ENCODE data around the gene TRAK2. TPM values are rescaled to one million over a fixed set of nuclear protein-coding genes. Genes with fewer than 3 reads are reported as not detected.
"Not testable (repeated sequence)": the region's sequence is repeated elsewhere in the genome, so short reads cannot be mapped to it uniquely, and the experiment has no call there.

TRAK2 gene
- total and polyA plus RNA-seq, 2 donors (not counting 1 experiment from before 2014, with no cell fraction given), result 73.2 to 81.1 TPM

DNA sequence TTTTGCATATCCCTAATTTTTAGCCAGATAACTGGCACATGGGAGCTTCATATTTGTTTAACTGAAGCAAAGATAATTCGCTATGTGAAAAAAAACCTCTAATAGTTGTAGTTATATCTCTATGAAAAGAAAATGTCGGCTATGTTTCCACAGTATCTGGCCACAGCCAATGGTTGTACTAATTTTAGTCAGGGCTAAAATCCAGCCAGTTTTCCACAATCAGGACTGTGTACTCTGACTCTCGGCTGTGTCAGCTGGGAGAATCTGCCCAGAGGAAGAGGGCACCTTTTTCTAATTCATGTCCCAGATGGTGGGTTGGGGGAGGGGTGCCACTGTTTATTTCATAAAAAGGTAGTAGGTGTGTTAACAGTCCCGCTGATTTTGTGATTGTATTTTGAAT lies 39.0 kb upstream of the TRAK2 start:
- Histone ChIP-seq H3K79me2 (ENCODE audit: control insufficient read depth, insufficient read depth, low read length) (no peaks in the 10 kb centered on the region), H3K27ac (ENCODE audit: insufficient read depth, low read length) (no peak overlapping the region), H3K4me3 (replicated peaks in 1 of 4; ENCODE audit: control extremely low read depth in 1 of 4, insufficient read depth in 1 of 4, low read depth in 3 of 4, low read length in 4 of 4) (no peak overlapping the region), H3K9me3 (ENCODE audit: control insufficient read depth, insufficient read depth, low read depth, low read length) (no peaks in the 10 kb centered on the region), H3K4me2 (ENCODE audit: extremely low read depth, insufficient read depth, low read length) (no peak overlapping the region), H3K4me1 (ENCODE audit: control insufficient read depth, extremely low read depth, insufficient read depth, low read length) (no peaks in the 10 kb centered on the region), H3K27me3 (ENCODE audit: control insufficient read depth, insufficient read depth, low read length) (no peaks in the 10 kb centered on the region), H2AFZ (ENCODE audit: low read length) (no peak overlapping the region), H3K36me3 (ENCODE audit: control insufficient read depth, insufficient read depth, low read length) (no peaks in the 10 kb centered on the region), H3K9ac (ENCODE audit: insufficient read depth, low read length) (no peak overlapping the region), H4K20me1 (ENCODE audit: control insufficient read depth, extremely low read depth, insufficient read depth, low read length) (no peaks in the 10 kb centered on the region)
- no peak for DNase-seq (ENCODE audit: low read depth in 2 of 2)
- TF ChIP-seq EZH2 (IDR thresholded peaks at IDR 0.05; ENCODE audit: low read length, missing control alignments), result no peak

GRCh38 chr2:201484805-201485204 lies 33.5 kb upstream of the TRAK2 start:
- Histone ChIP-seq H2AFZ (ENCODE audit: low read length) (no peak overlapping the region), H3K27me3 (ENCODE audit: control insufficient read depth, insufficient read depth, low read length) (no peaks in the 10 kb centered on the region), H3K4me1 (ENCODE audit: control insufficient read depth, extremely low read depth, insufficient read depth, low read length) (no peaks in the 10 kb centered on the region), H3K27ac (ENCODE audit: insufficient read depth, low read length) (no peak overlapping the region), H3K9ac (ENCODE audit: insufficient read depth, low read length) (no peak overlapping the region), H3K4me2 (ENCODE audit: extremely low read depth, insufficient read depth, low read length) (no peak overlapping the region), H3K79me2 (ENCODE audit: control insufficient read depth, insufficient read depth, low read length) (no peaks in the 10 kb centered on the region), H3K9me3 (ENCODE audit: control insufficient read depth, insufficient read depth, low read depth, low read length) (no peaks in the 10 kb centered on the region), H3K36me3 (ENCODE audit: control insufficient read depth, insufficient read depth, low read length) (peaks cover 2% of the 10 kb centered on the region), H4K20me1 (ENCODE audit: control insufficient read depth, extremely low read depth, insufficient read depth, low read length) (no peaks in the 10 kb centered on the region), H3K4me3 (replicated peaks in 1 of 4; ENCODE audit: control extremely low read depth in 1 of 4, insufficient read depth in 1 of 4, low read depth in 3 of 4, low read length in 4 of 4) (no peak overlapping the region)
- no peak for TF ChIP-seq CTCF (conservative IDR thresholded peaks at IDR 0.05 in 1 of 2, IDR thresholded peaks at IDR 0.05 in 1 of 2; ENCODE audit: low read depth in 1 of 2, low read length in 2 of 2)
- no peak for TF ChIP-seq EZH2 (IDR thresholded peaks at IDR 0.05; ENCODE audit: low read length, missing control alignments)
- no peak for DNase-seq (ENCODE audit: low read depth in 2 of 2)

- not testable (repeated sequence) for H3K4me3 ChIP-seq (replicated peaks in 1 of 4; ENCODE audit: control extremely low read depth in 1 of 4, insufficient read depth in 1 of 4, low read depth in 3 of 4, low read length in 4 of 4); H4K20me1 ChIP-seq (ENCODE audit: control insufficient read depth, extremely low read depth, insufficient read depth, low read length); H3K27me3 ChIP-seq (ENCODE audit: control insufficient read depth, insufficient read depth, low read length); H3K9ac ChIP-seq (ENCODE audit: insufficient read depth, low read length); H3K9me3 ChIP-seq (ENCODE audit: control insufficient read depth, insufficient read depth, low read depth, low read length); DNase-seq (ENCODE audit: low read depth in 2 of 2); H3K27ac ChIP-seq (ENCODE audit: insufficient read depth, low read length); H3K79me2 ChIP-seq (ENCODE audit: control insufficient read depth, insufficient read depth, low read length); H3K4me1 ChIP-seq (ENCODE audit: control insufficient read depth, extremely low read depth, insufficient read depth, low read length); H3K4me2 ChIP-seq (ENCODE audit: extremely low read depth, insufficient read depth, low read length); H2AFZ ChIP-seq (ENCODE audit: low read length); H3K36me3 ChIP-seq (ENCODE audit: control insufficient read depth, insufficient read depth, low read length)
Measured at GRCh38 chr2:201483758-201484157, 32.5 kb upstream of the TRAK2 start.

- Histone ChIP-seq H3K27ac (ENCODE audit: insufficient read depth, low read length) (no peak overlapping the region), H3K9ac (ENCODE audit: insufficient read depth, low read length) (no peak overlapping the region), H3K79me2 (ENCODE audit: control insufficient read depth, insufficient read depth, low read length) (no peaks in the 10 kb centered on the region), H3K27me3 (ENCODE audit: control insufficient read depth, insufficient read depth, low read length) (no peaks in the 10 kb centered on the region), H3K9me3 (ENCODE audit: control insufficient read depth, insufficient read depth, low read depth, low read length) (no peaks in the 10 kb centered on the region), H4K20me1 (ENCODE audit: control insufficient read depth, extremely low read depth, insufficient read depth, low read length) (no peaks in the 10 kb centered on the region), H3K4me1 (ENCODE audit: control insufficient read depth, extremely low read depth, insufficient read depth, low read length) (no peaks in the 10 kb centered on the region), H3K4me2 (ENCODE audit: extremely low read depth, insufficient read depth, low read length) (no peak overlapping the region), H2AFZ (ENCODE audit: low read length) (no peak overlapping the region), H3K4me3 (replicated peaks in 1 of 4; ENCODE audit: control extremely low read depth in 1 of 4, insufficient read depth in 1 of 4, low read depth in 3 of 4, low read length in 4 of 4) (no peak overlapping the region), H3K36me3 (ENCODE audit: control insufficient read depth, insufficient read depth, low read length) (peaks cover 2% of the 10 kb centered on the region)
- no peak for TF ChIP-seq CTCF (conservative IDR thresholded peaks at IDR 0.05 in 1 of 2, IDR thresholded peaks at IDR 0.05 in 1 of 2; ENCODE audit: low read depth in 1 of 2, low read length in 2 of 2)
- no peak for TF ChIP-seq EZH2 (IDR thresholded peaks at IDR 0.05; ENCODE audit: low read length, missing control alignments)
- DNase-seq (ENCODE audit: low read depth in 2 of 2), result peak in 1 of 2 donors; percentile 20
Measured at GRCh38 chr2:201483342-201483741, 32.1 kb upstream of the TRAK2 start.

Measured in fibroblast of lung (primary cell).